GM19239 (cell line): ENCODE results near the gene CHSY3.

ENCODE experiments used
- DNase-seq: peaks from one replicate; pipeline ENCODE4 v3.0.0; 2011; ENCODE audit warnings: low spot score; ENCODE audit not compliant: insufficient read length
- FAIRE-seq: peaks from 2 replicates; lab custom pipeline; 2011; peaks lifted over from hg19 to GRCh38; lab: Jason Lieb, UNC

The CHSY3 gene

GRCh38 chr5:129904102-129904666 is at the start of gene CHSY3:
CHSY3 (plus strand) TSS chr5:129904465.
- DNase-seq (no peak), FAIRE-seq (no peak)

GRCh38 chr5:129856325-129856724 is 47.9 kb upstream of the CHSY3 start:
- no peak for FAIRE-seq
- no peak for DNase-seq

GRCh38 chr5:129857116-129857515 is 47.1 kb upstream of the CHSY3 start:
- no peak for FAIRE-seq

GRCh38 chr5:129858131-129858675 is 46.1 kb upstream of the CHSY3 start:
- FAIRE-seq (no peak), DNase-seq (no peak)

More at GRCh38 chr5:129857116-129857515, 47.1 kb upstream of the CHSY3 start:
- DNase-seq = no peak

- DNase-seq = no peak
- FAIRE-seq = no peak
Observed at GRCh38 chr5:129884322-129884721, 19.9 kb upstream of the CHSY3 start.

GRCh38 chr5:129899454-129899853 is 4.8 kb upstream of the CHSY3 start:
- no peak for DNase-seq
- no peak for FAIRE-seq

- DNase-seq (no peak), FAIRE-seq (no peak)
Observed at GRCh38 chr5:129902816-129903215, 1.4 kb upstream of the CHSY3 start.

GRCh38 chr5:129903466-129904101 is 681 bp upstream of the CHSY3 start:
- FAIRE-seq (no peak), DNase-seq (no peak)

- no peak for DNase-seq
- FAIRE-seq = no peak
Observed at GRCh38 chr5:129904667-129905472, 605 bp downstream of the CHSY3 start.

GRCh38 chr5:129905473-129906176 is 1.4 kb downstream of the CHSY3 start:
- FAIRE-seq (no peak), DNase-seq (no peak)

GRCh38 chr5:129906177-129906887 is 2.1 kb downstream of the CHSY3 start:
- DNase-seq (no peak), FAIRE-seq (no peak)

GRCh38 chr5:129909225-129909624 is 5.0 kb downstream of the CHSY3 start:
- no peak for DNase-seq
- no peak for FAIRE-seq

- FAIRE-seq = no peak
- no peak for DNase-seq
Observed at GRCh38 chr5:129912601-129913255, 8.5 kb downstream of the CHSY3 start.

- FAIRE-seq = no peak
- DNase-seq = no peak
Observed at GRCh38 chr5:129915415-129915814, 11.2 kb downstream of the CHSY3 start.

GRCh38 chr5:129917224-129917623 is 13.0 kb downstream of the CHSY3 start:
- FAIRE-seq (no peak), DNase-seq (no peak)

GRCh38 chr5:129921204-129921603 is 16.9 kb downstream of the CHSY3 start:
- FAIRE-seq (no peak), DNase-seq (no peak)

- FAIRE-seq = no peak
- no peak for DNase-seq
Observed at GRCh38 chr5:129930221-129930620, 26.0 kb downstream of the CHSY3 start.

GRCh38 chr5:129935626-129936025 is 31.4 kb downstream of the CHSY3 start:
- FAIRE-seq (no peak), DNase-seq (no peak)

GRCh38 chr5:129938077-129938476 is 33.8 kb downstream of the CHSY3 start:
- FAIRE-seq (no peak), DNase-seq (no peak)
